Pancreas (tissue), 10 donors: Measurements from ENCODE around the gene ERN1. TPM values are rescaled to one million over a fixed set of nuclear protein-coding genes. Genes with fewer than 3 reads are reported as not detected.
A peak's percentile ranks its signal among the peaks of the same experiment; 100 is the strongest.

Source experiments
- ATAC-seq, 4 donors: fragments of 200-7000 bp; cut with Tn5 transposase; one replicate each; pipeline versions ENCODE4 v1.8.0 to v1.9.1; 2020; ENCODE audit warnings: mild to moderate bottlenecking in 4 of 4, moderate library complexity in 4 of 4
- DNase-seq, 6 donors: peaks; one replicate each; pipeline ENCODE4 v3.0.0-alpha.2; 2020
- FAIRE-seq: peaks from 2 replicates; lab custom pipeline; 2012; peaks lifted over from hg19 to GRCh38; lab: Jason Lieb, UNC
- H3K27ac ChIP-seq, 4 donors: fragments of 200-600 bp; sonication (generic); 1 replicate in 3 of 4; 2 replicates in 1 of 4; pipeline versions ENCODE4 v1.5.0 to v1.8.0; 2020
- H3K27me3 ChIP-seq, 4 donors: fragments of 200-600 bp; one replicate each; pipeline ENCODE4 v1.8.0; 2021
- H3K36me3 ChIP-seq, 3 donors: fragments of 200-600 bp; sonication (generic) in 1 of 3; one replicate each; pipeline versions ENCODE4 v1.5.0 to v1.8.0; 2020 to 2021
- H3K4me1 ChIP-seq, 3 donors: fragments of 200-600 bp; one replicate each; pipeline ENCODE4 v1.8.0; 2021
- H3K4me3 ChIP-seq, 4 donors: fragments of 200-600 bp; sonication (generic) in 2 of 4; one replicate each; pipeline versions ENCODE4 v1.5.0 to v1.8.0; 2020 to 2021
- H3K9me3 ChIP-seq, 4 donors: fragments of 200-600 bp; one replicate each; pipeline ENCODE4 v1.8.0; 2021
- WGBS, 2 donors: extraction: QIAGEN DNeasy Blood & Tissue Kit; methylation state at CpG; one replicate each; pipeline ENCODE4 v1.1.7; 2013; 5-methylcytosine and 5-hydroxymethylcytosine counted together
- intact Hi-C, 3 donors: fragments of 100-400 bp; cut with DNase I; formaldehyde crosslinking; loops; one replicate each; pipeline versions ENCODE4 v1.11.1 to v1.14.2; 2022
- polyA plus RNA-seq, 2 donors: library from polyadenylated mRNA; stranded (reverse); fragments of 200-250 nt; gene quantifications; one replicate each; pipeline ENCODE4 v1.2.3, GENCODE V29; 2013
- total RNA-seq, 6 donors: library from RNA; stranded (reverse); fragmentation: NEBNext Ultra II Directional in 4 of 6; extraction: Animal tissue kit (Norgen Biotek cat#: 25700) in 4 of 6; gene quantifications; one replicate each; pipeline versions ENCODE4 v1.2.1 to v1.2.4, GENCODE V29; 2021 to 2023
- TF ChIP-seq, protein P1 (sequence below), 4 donors: fragments of 200-600 bp; sonication (generic) in 3 of 4; IDR thresholded peaks; one replicate each; pipeline versions ENCODE4 v1.5.0 to v1.8.0; 2021; ENCODE audit warnings: antibody characterized with exemption in 4 of 4
- donor health status: healthy with polysubstance abuse.
- donor health status: DM: no; HTN: no; CAD: no; lungs with moderate emphysema.
- donor health status: DM: no; HTN: no; CAD: no.
- donor health status: control.
- donor health status: control.
- donor health status: Bipolar disorder and iron deficiency.
- donor health status: DM: yes; HTN: yes; CAD: no.
- donor health status: DM: no; HTN: no; CAD: no.
- donor health status: DM: no; HTN: no; CAD: no.
- donor health status: DM: yes; HTN: yes; CAD: no.

Gene ERN1
- total and polyA plus RNA-seq, 8 donors: 10.4 to 151 (median 39.1) TPM

DNA sequence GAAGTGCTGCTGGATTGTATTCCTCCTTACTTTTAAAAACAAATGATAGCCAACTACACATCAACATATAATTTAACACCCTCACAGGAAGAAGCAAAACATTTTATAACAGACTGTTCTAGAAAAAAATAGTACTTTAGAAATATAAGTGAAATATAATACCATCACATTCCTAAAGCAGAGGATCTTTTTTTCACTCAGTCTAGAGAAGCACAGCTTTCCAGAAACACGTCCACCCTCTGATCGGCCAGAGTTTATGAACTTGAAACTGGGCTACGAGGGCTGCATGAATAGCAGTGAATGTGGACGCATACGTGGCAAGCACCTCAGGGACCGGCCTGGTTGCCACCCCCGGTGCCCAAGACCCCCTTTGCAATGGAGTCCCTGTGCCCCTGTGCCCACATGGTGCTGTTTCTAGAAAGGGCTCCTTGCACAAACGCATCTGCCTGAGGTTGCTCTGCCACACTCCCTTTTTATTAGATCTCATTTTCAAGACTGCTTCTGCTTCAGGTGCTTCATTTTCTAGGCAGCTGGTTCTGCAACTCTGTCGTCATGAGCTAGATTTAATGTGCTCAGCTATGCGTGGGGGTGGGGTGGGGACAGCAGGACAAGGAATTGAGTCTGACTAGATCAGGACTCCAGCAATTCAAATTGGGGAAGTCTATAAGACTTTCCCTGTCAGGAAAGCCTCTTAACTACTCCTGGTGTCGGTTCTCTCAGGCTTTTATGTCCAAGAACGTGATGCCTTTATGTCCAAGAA is 29.1 kb upstream of the ERN1 start:
- Histone ChIP-seq H3K9me3 (no peaks in the 10 kb centered on the region), H3K4me1 (peaks cover 18 to 52% (median 49%) of the 10 kb centered on the region in 3 donors), H3K4me3 (no peak overlapping the region), H3K27ac (no peak overlapping the region), H3K36me3 (no peaks in the 10 kb centered on the region), H3K27me3 (no peaks in the 10 kb centered on the region)
- TF ChIP-seq, protein P1, sequence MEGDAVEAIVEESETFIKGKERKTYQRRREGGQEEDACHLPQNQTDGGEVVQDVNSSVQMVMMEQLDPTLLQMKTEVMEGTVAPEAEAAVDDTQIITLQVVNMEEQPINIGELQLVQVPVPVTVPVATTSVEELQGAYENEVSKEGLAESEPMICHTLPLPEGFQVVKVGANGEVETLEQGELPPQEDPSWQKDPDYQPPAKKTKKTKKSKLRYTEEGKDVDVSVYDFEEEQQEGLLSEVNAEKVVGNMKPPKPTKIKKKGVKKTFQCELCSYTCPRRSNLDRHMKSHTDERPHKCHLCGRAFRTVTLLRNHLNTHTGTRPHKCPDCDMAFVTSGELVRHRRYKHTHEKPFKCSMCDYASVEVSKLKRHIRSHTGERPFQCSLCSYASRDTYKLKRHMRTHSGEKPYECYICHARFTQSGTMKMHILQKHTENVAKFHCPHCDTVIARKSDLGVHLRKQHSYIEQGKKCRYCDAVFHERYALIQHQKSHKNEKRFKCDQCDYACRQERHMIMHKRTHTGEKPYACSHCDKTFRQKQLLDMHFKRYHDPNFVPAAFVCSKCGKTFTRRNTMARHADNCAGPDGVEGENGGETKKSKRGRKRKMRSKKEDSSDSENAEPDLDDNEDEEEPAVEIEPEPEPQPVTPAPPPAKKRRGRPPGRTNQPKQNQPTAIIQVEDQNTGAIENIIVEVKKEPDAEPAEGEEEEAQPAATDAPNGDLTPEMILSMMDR (IDR thresholded peaks at IDR 0.05): no peak
- no peak for FAIRE-seq
- DNase-seq: no peak
- WGBS, 2 donors: 52 to 57% methylated on average over 12 of the region's 12 CpGs
- intact Hi-C loops: loop anchor here in 2 of 3 donors (5.0 to 10.0 kb wide), 2 partner anchors 103 to 106 kb away; partner anchors contain the start of gene TEX2 (in 2 of the 2)
- ATAC-seq: no peak

DNA sequence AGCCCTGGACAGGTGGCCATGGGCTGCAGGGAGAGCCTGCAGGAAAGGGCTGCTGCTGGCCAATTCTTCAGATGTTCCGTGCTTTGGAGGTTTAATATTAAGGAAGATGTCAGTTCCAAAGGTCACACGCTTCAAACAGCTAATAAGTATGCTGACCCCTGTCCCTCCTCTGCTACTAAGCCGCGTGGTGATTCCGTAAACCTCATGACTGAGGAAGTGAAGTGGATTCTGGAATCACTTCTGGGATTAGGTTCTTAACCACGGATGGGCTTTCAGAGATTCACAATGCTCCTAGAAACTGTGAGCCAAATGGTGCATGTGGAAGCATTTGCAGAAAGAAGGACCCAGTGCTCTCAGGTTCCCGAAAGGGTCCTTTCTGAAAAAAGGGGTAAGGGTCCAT is 28.5 kb upstream of the ERN1 start:
- intact Hi-C loops: loop anchor here in 2 of 3 donors (5.0 to 10.0 kb wide), 2 partner anchors 104 to 106 kb away; partner anchors contain the start of gene TEX2 (in 2 of the 2)
- H3K4me1 ChIP-seq: peaks cover 18 to 54% (median 43%) of the 10 kb centered on the region in 3 donors
- no peak overlapping the region for H3K27ac ChIP-seq
- no peak overlapping the region for H3K4me3 ChIP-seq
- ATAC-seq (no peak), DNase-seq (no peak), FAIRE-seq (no peak)
- H3K36me3 ChIP-seq: no peaks in the 10 kb centered on the region
- H3K9me3 ChIP-seq: no peaks in the 10 kb centered on the region
- TF ChIP-seq, protein P1 (IDR thresholded peaks at IDR 0.05): no peak
- 51 to 55% methylated on average over 7 of the region's 7 CpGs for WGBS, 2 donors
- H3K27me3 ChIP-seq: no peaks in the 10 kb centered on the region

DNA sequence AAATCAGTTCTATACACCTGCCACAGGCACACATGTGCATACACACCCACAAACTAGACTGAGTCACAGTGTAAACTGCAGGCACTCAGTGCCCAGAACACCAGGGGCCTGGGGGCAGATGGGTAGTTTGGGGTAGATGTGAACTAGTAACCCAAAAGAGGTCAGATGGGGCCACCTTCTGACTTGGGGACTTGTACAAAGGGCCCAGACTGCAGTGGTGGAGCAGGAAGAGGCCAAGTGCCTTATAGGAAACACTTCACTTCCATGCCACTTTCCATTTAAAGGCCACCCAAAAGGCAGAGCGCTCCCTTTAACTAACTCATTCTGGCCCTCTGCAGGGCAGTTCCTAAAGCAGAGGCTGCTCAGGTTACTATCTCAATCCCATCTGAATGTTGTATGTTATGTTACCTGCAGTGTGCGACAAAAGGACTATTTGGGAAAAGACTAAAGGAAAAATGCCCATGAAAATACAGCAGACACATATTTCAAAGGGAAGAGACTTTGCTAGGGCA is 27.8 kb upstream of the ERN1 start:
- DNase-seq (no peak), FAIRE-seq (no peak), ATAC-seq (no peak)
- TF ChIP-seq, protein P1 (IDR thresholded peaks at IDR 0.05): no peak
- Histone ChIP-seq H3K4me3 (no peak overlapping the region), H3K36me3 (no peaks in the 10 kb centered on the region), H3K9me3 (no peaks in the 10 kb centered on the region), H3K4me1 (peaks cover 21 to 54% (median 49%) of the 10 kb centered on the region in 3 donors), H3K27me3 (no peaks in the 10 kb centered on the region), H3K27ac (peak overlapping the region in 3 of 4 donors; percentile 1 to 90 (median 11))
- intact Hi-C loops: loop anchor here in 2 of 3 donors (5.0 to 10.0 kb wide), 2 partner anchors 105 to 107 kb away; partner anchors contain the start of gene TEX2 (in 2 of the 2)
- 68 to 74% methylated on average over 2 of the region's 2 CpGs for WGBS, 2 donors

DNA sequence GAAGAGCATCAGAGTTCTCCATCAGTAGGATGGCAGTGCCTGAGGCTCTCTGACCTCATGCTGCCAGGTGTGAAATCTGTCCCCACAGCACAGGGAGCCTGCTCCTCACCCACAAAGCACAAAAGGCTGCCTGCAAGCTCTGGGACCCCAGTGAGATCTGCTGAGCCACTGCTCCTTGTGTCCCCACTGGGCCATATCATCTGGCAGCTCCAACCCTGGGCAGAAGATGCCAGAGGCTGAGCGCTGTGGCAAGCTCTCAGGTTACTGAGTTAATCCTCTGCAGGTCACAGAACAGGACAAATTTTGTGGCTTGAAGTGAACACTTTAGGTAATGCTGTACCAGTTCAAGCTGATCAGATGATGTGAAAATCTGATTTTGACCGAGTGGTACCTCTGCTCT is 26.7 kb upstream of the ERN1 start:
- WGBS, 2 donors: 56 to 77% methylated on average over 2 of the region's 2 CpGs
- FAIRE-seq: no peak
- intact Hi-C loops: loop anchor here in 2 of 3 donors (5.0 to 10.0 kb wide), 2 partner anchors 106 to 108 kb away; partner anchors contain the start of gene TEX2 (in 2 of the 2)
- ATAC-seq: peak in 2 of 4 donors; percentile 1 to 2
- Histone ChIP-seq H3K4me3 (no peak overlapping the region), H3K27ac (peak overlapping the region; percentile 43 to 90 (median 70)), H3K9me3 (no peaks in the 10 kb centered on the region), H3K27me3 (no peaks in the 10 kb centered on the region), H3K36me3 (peaks cover 0 to under 1% (median 0%) of the 10 kb centered on the region in 3 donors), H3K4me1 (peaks cover 29 to 57% (median 55%) of the 10 kb centered on the region in 3 donors)
- TF ChIP-seq, protein P1 (IDR thresholded peaks at IDR 0.05): no peak
- DNase-seq: no peak
